Measurements from ENCODE around the gene OR2J1.
"Not testable (repeated sequence)": the region's sequence is repeated elsewhere in the genome, so short reads cannot be mapped to it uniquely, and the experiment has no call there.

Gene OR2J1

GRCh38 chr6:29130644-29131043, 31.4 kb downstream of the OR2J1 start:
- ChIA-PET POLR2A (no interaction called here), CTCF (interaction anchor here (0.8 kb wide), 1 partner anchor 9 kb away, joined by 3 read pairs; no protein-coding TSS in a partner anchor)
- DNase-seq (ENCODE audit: extremely low spot score) = no peak
- TF ChIP-seq CTCF (IDR thresholded peaks at IDR 0.05; ENCODE audit: control extremely low read depth, extremely low read depth, low read depth, missing control alignments) = no peak

GRCh38 chr6:29131691-29132090, 32.4 kb downstream of the OR2J1 start:
- TF ChIP-seq CTCF (IDR thresholded peaks at IDR 0.05; ENCODE audit: control extremely low read depth, extremely low read depth, low read depth, missing control alignments) = no peak
- ChIA-PET POLR2A (no interaction called here), CTCF (no interaction called here)
- DNase-seq (ENCODE audit: extremely low spot score) = no peak

- ChIA-PET CTCF (interaction anchor here (1.3 kb wide), 1 partner anchor 24 kb away, joined by 3 read pairs; no protein-coding TSS in a partner anchor), POLR2A (no interaction called here)
- no peak for TF ChIP-seq CTCF (IDR thresholded peaks at IDR 0.05; ENCODE audit: control extremely low read depth, extremely low read depth, low read depth, missing control alignments)
- DNase-seq (ENCODE audit: extremely low spot score) = no peak
Observed at GRCh38 chr6:29137724-29138123, 38.4 kb downstream of the OR2J1 start.

GRCh38 chr6:29141606-29142005, 42.3 kb downstream of the OR2J1 start:
- ChIA-PET CTCF (no interaction called here), POLR2A (no interaction called here)

GRCh38 chr6:29142309-29142708, 43.0 kb downstream of the OR2J1 start:
- POLR2A ChIA-PET = no interaction called here
- CTCF ChIA-PET = no interaction called here
- no peak for TF ChIP-seq CTCF (IDR thresholded peaks at IDR 0.05; ENCODE audit: control extremely low read depth, extremely low read depth, low read depth, missing control alignments)
- DNase-seq (ENCODE audit: extremely low spot score) = no peak

More at GRCh38 chr6:29141606-29142005, 42.3 kb downstream of the OR2J1 start:
- DNase-seq (ENCODE audit: extremely low spot score) = no peak
- TF ChIP-seq CTCF (IDR thresholded peaks at IDR 0.05; ENCODE audit: control extremely low read depth, extremely low read depth, low read depth, missing control alignments) = no peak

- POLR2A ChIA-PET = no interaction called here
- CTCF ChIA-PET = no interaction called here
- TF ChIP-seq CTCF (IDR thresholded peaks at IDR 0.05; ENCODE audit: control extremely low read depth, extremely low read depth, low read depth, missing control alignments) = no peak
- no peak for DNase-seq (ENCODE audit: extremely low spot score)
Observed at GRCh38 chr6:29146179-29146578, 46.9 kb downstream of the OR2J1 start.

- ChIA-PET POLR2A (no interaction called here), CTCF (no interaction called here)
- TF ChIP-seq CTCF (IDR thresholded peaks at IDR 0.05; ENCODE audit: control extremely low read depth, extremely low read depth, low read depth, missing control alignments) = no peak
- DNase-seq (ENCODE audit: extremely low spot score) = no peak
Observed at GRCh38 chr6:29147074-29147473, 47.8 kb downstream of the OR2J1 start.

GRCh38 chr6:29149444-29149843, 50.2 kb downstream of the OR2J1 start:
- POLR2A ChIA-PET; DNase-seq (ENCODE audit: extremely low spot score); CTCF ChIA-PET: not testable (repeated sequence)

Measured in GM10248 (cell line).